ENCODE data around the gene ARHGAP26. TPM values are rescaled to one million over a fixed set of nuclear protein-coding genes. Genes with fewer than 3 reads are reported as not detected.
A peak's percentile ranks its signal among the peaks of the same experiment; 100 is the strongest.

Gene ARHGAP26
- total and polyA plus RNA-seq, 5 donors from 2014 or later = 2.8 to 40.5 (median 5.4) TPM

- H3K4me1 ChIP-seq (ENCODE audit: control insufficient read depth, insufficient read depth, low read length, poor library complexity, severe bottlenecking) = no peaks in the 10 kb centered on the region
- no peak for DNase-seq
- Mint-ChIP-seq H3K27ac (no peak overlapping the region), H3K27me3 (no peaks in the 10 kb centered on the region), H3K36me3 (peaks cover 61% of the 10 kb centered on the region), H3K4me1 (no peaks in the 10 kb centered on the region), H3K9me3 (no peaks in the 10 kb centered on the region), H3K4me3 (no peak overlapping the region)
- no peak overlapping the region for H3K4me3 ChIP-seq (ENCODE audit: low read depth, low read length)
- H3K36me3 ChIP-seq (ENCODE audit: control insufficient read depth, insufficient read depth, low read length) = peaks cover 29% of the 10 kb centered on the region
- no peak for ATAC-seq (ENCODE audit: low read depth in 2 of 2)
- H3K27me3 ChIP-seq (ENCODE audit: control insufficient read depth, insufficient read depth, low read length) = no peaks in the 10 kb centered on the region
- H3K9me3 ChIP-seq (ENCODE audit: control insufficient read depth in 2 of 2, low read length in 2 of 2) = no peaks in the 10 kb centered on the region
- no peak overlapping the region for H3K27ac ChIP-seq (ENCODE audit: insufficient read depth, low read length, poor library complexity, severe bottlenecking)
Measured at GRCh38 chr5:142911775-142912174, 141.6 kb downstream of the ARHGAP26 start.

- no peak for ATAC-seq (ENCODE audit: low read depth in 2 of 2)
- no peak overlapping the region for H3K27ac Mint-ChIP-seq
- no peaks in the 10 kb centered on the region for H3K9me3 Mint-ChIP-seq
- no peak overlapping the region for H3K27ac ChIP-seq (ENCODE audit: insufficient read depth, low read length, poor library complexity, severe bottlenecking)
- no peaks in the 10 kb centered on the region for H3K4me1 Mint-ChIP-seq
- H3K36me3 ChIP-seq (ENCODE audit: control insufficient read depth, insufficient read depth, low read length) = peaks cover 17% of the 10 kb centered on the region
- no peaks in the 10 kb centered on the region for H3K27me3 Mint-ChIP-seq
- H3K4me1 ChIP-seq (ENCODE audit: control insufficient read depth, insufficient read depth, low read length, poor library complexity, severe bottlenecking) = no peaks in the 10 kb centered on the region
- peaks cover 52% of the 10 kb centered on the region for H3K36me3 Mint-ChIP-seq
- no peak for DNase-seq
- no peaks in the 10 kb centered on the region for H3K9me3 ChIP-seq (ENCODE audit: control insufficient read depth in 2 of 2, low read length in 2 of 2)
- no peak overlapping the region for H3K4me3 ChIP-seq (ENCODE audit: low read depth, low read length)
- no peaks in the 10 kb centered on the region for H3K27me3 ChIP-seq (ENCODE audit: control insufficient read depth, insufficient read depth, low read length)
- no peak overlapping the region for H3K4me3 Mint-ChIP-seq
Measured at GRCh38 chr5:142913728-142914338, 143.7 kb downstream of the ARHGAP26 start.

- H3K4me1 ChIP-seq (ENCODE audit: control insufficient read depth, insufficient read depth, low read length, poor library complexity, severe bottlenecking) = no peaks in the 10 kb centered on the region
- no peaks in the 10 kb centered on the region for H3K9me3 ChIP-seq (ENCODE audit: control insufficient read depth in 2 of 2, low read length in 2 of 2)
- DNase-seq (no peak), ATAC-seq (ENCODE audit: low read depth in 2 of 2) (no peak)
- Mint-ChIP-seq H3K36me3 (peaks cover 51% of the 10 kb centered on the region), H3K27me3 (no peaks in the 10 kb centered on the region), H3K4me3 (no peak overlapping the region), H3K9me3 (no peaks in the 10 kb centered on the region), H3K27ac (no peak overlapping the region), H3K4me1 (no peaks in the 10 kb centered on the region)
- H3K27me3 ChIP-seq (ENCODE audit: control insufficient read depth, insufficient read depth, low read length) = no peaks in the 10 kb centered on the region
- no peak overlapping the region for H3K4me3 ChIP-seq (ENCODE audit: low read depth, low read length)
- no peak overlapping the region for H3K27ac ChIP-seq (ENCODE audit: insufficient read depth, low read length, poor library complexity, severe bottlenecking)
- peaks cover 14% of the 10 kb centered on the region for H3K36me3 ChIP-seq (ENCODE audit: control insufficient read depth, insufficient read depth, low read length)
Measured at GRCh38 chr5:142915038-142915437, 144.9 kb downstream of the ARHGAP26 start.

GRCh38 chr5:142915813-142916424, 145.7 kb downstream of the ARHGAP26 start:
- Mint-ChIP-seq H3K36me3 (peaks cover 50% of the 10 kb centered on the region), H3K9me3 (no peaks in the 10 kb centered on the region), H3K4me3 (no peak overlapping the region), H3K4me1 (no peaks in the 10 kb centered on the region), H3K27me3 (no peaks in the 10 kb centered on the region), H3K27ac (no peak overlapping the region)
- ATAC-seq (ENCODE audit: low read depth in 2 of 2) (no peak), DNase-seq (peak in 1 of 3 donors; percentile 16)
- no peak overlapping the region for H3K27ac ChIP-seq (ENCODE audit: insufficient read depth, low read length, poor library complexity, severe bottlenecking)
- H3K4me3 ChIP-seq (ENCODE audit: low read depth, low read length) = no peak overlapping the region
- no peaks in the 10 kb centered on the region for H3K9me3 ChIP-seq (ENCODE audit: control insufficient read depth in 2 of 2, low read length in 2 of 2)
- H3K36me3 ChIP-seq (ENCODE audit: control insufficient read depth, insufficient read depth, low read length) = peaks cover 12% of the 10 kb centered on the region
- H3K27me3 ChIP-seq (ENCODE audit: control insufficient read depth, insufficient read depth, low read length) = no peaks in the 10 kb centered on the region
- H3K4me1 ChIP-seq (ENCODE audit: control insufficient read depth, insufficient read depth, low read length, poor library complexity, severe bottlenecking) = no peaks in the 10 kb centered on the region

GRCh38 chr5:142918959-142919635, 148.9 kb downstream of the ARHGAP26 start:
- Histone ChIP-seq H3K4me3 (ENCODE audit: low read depth, low read length) (no peak overlapping the region), H3K36me3 (ENCODE audit: control insufficient read depth, insufficient read depth, low read length) (peaks cover 3% of the 10 kb centered on the region), H3K4me1 (ENCODE audit: control insufficient read depth, insufficient read depth, low read length, poor library complexity, severe bottlenecking) (no peaks in the 10 kb centered on the region), H3K27ac (ENCODE audit: insufficient read depth, low read length, poor library complexity, severe bottlenecking) (no peak overlapping the region), H3K9me3 (ENCODE audit: control insufficient read depth in 2 of 2, low read length in 2 of 2) (no peaks in the 10 kb centered on the region), H3K27me3 (ENCODE audit: control insufficient read depth, insufficient read depth, low read length) (no peaks in the 10 kb centered on the region)
- H3K9me3 Mint-ChIP-seq = no peaks in the 10 kb centered on the region
- ATAC-seq (ENCODE audit: low read depth in 2 of 2) (no peak), DNase-seq (no peak)
- H3K4me3 Mint-ChIP-seq = no peak overlapping the region
- peaks cover under 1 to 2% (median 1%) of the 10 kb centered on the region in 4 donors for H3K4me1 Mint-ChIP-seq
- no peak overlapping the region for H3K27ac Mint-ChIP-seq
- H3K27me3 Mint-ChIP-seq = no peaks in the 10 kb centered on the region
- H3K36me3 Mint-ChIP-seq = peaks cover 25% of the 10 kb centered on the region

GRCh38 chr5:142920849-142921612, 150.9 kb downstream of the ARHGAP26 start:
- no peak overlapping the region for H3K4me3 Mint-ChIP-seq
- peaks cover 3% of the 10 kb centered on the region for H3K36me3 ChIP-seq (ENCODE audit: control insufficient read depth, insufficient read depth, low read length)
- H3K27me3 ChIP-seq (ENCODE audit: control insufficient read depth, insufficient read depth, low read length) = no peaks in the 10 kb centered on the region
- H3K9me3 ChIP-seq (ENCODE audit: control insufficient read depth in 2 of 2, low read length in 2 of 2) = no peaks in the 10 kb centered on the region
- H3K27me3 Mint-ChIP-seq = no peaks in the 10 kb centered on the region
- H3K4me3 ChIP-seq (ENCODE audit: low read depth, low read length) = no peak overlapping the region
- H3K27ac Mint-ChIP-seq = no peak overlapping the region
- peaks cover 19% of the 10 kb centered on the region for H3K36me3 Mint-ChIP-seq
- no peak for ATAC-seq (ENCODE audit: low read depth in 2 of 2)
- peaks cover 7 to 15% (median 10%) of the 10 kb centered on the region in 4 donors for H3K4me1 Mint-ChIP-seq
- H3K4me1 ChIP-seq (ENCODE audit: control insufficient read depth, insufficient read depth, low read length, poor library complexity, severe bottlenecking) = no peaks in the 10 kb centered on the region
- no peak for DNase-seq
- no peak overlapping the region for H3K27ac ChIP-seq (ENCODE audit: insufficient read depth, low read length, poor library complexity, severe bottlenecking)
- no peaks in the 10 kb centered on the region for H3K9me3 Mint-ChIP-seq

GRCh38 chr5:142922223-142922952, 152.2 kb downstream of the ARHGAP26 start:
- no peaks in the 10 kb centered on the region for H3K4me1 ChIP-seq (ENCODE audit: control insufficient read depth, insufficient read depth, low read length, poor library complexity, severe bottlenecking)
- Mint-ChIP-seq H3K4me3 (no peak overlapping the region), H3K4me1 (peaks cover 7 to 15% (median 10%) of the 10 kb centered on the region in 4 donors), H3K27ac (peak overlapping the region in 1 of 3 donors; percentile 43), H3K36me3 (peaks cover 19% of the 10 kb centered on the region), H3K9me3 (no peaks in the 10 kb centered on the region), H3K27me3 (no peaks in the 10 kb centered on the region)
- H3K9me3 ChIP-seq (ENCODE audit: control insufficient read depth in 2 of 2, low read length in 2 of 2) = no peaks in the 10 kb centered on the region
- ATAC-seq (ENCODE audit: low read depth in 2 of 2) = peak in 1 of 2 donors; percentile 50
- DNase-seq = peak in 2 of 3 donors; percentile 15 to 48
- H3K27me3 ChIP-seq (ENCODE audit: control insufficient read depth, insufficient read depth, low read length) = no peaks in the 10 kb centered on the region
- H3K27ac ChIP-seq (ENCODE audit: insufficient read depth, low read length, poor library complexity, severe bottlenecking) = no peak overlapping the region
- no peak overlapping the region for H3K4me3 ChIP-seq (ENCODE audit: low read depth, low read length)
- no peaks in the 10 kb centered on the region for H3K36me3 ChIP-seq (ENCODE audit: control insufficient read depth, insufficient read depth, low read length)
